HL-60 (cell line): ENCODE measurements around the gene NRXN3.

ENCODE experiments used
- GABPA ChIP-seq: IDR thresholded peaks from 2 replicates; pipeline ENCODE4 v1.6.1; 2012; ENCODE audit warnings: low read depth
- POLR2AphosphoS5 ChIP-seq: IDR thresholded peaks from 2 replicates; pipeline ENCODE4 v1.6.1; 2012; ENCODE audit warnings: low read depth
- SPI1 ChIP-seq: IDR thresholded peaks from 2 replicates; pipeline ENCODE4 v1.6.1; 2012; ENCODE audit warnings: low read depth, mild to moderate bottlenecking, borderline replicate concordance
- TF ChIP-seq, protein P1 (sequence below): IDR thresholded peaks from one replicate; pipeline ENCODE4 v1.5.1; 2011; ENCODE audit warnings: low read length, control low read depth, inconsistent platforms; ENCODE audit not compliant: insufficient read depth
- TF ChIP-seq, protein P2 (sequence below): IDR thresholded peaks from 2 replicates; pipeline ENCODE4 v1.6.1; 2012; ENCODE audit warnings: low read depth; ENCODE audit not compliant: insufficient replicate concordance

DNA sequence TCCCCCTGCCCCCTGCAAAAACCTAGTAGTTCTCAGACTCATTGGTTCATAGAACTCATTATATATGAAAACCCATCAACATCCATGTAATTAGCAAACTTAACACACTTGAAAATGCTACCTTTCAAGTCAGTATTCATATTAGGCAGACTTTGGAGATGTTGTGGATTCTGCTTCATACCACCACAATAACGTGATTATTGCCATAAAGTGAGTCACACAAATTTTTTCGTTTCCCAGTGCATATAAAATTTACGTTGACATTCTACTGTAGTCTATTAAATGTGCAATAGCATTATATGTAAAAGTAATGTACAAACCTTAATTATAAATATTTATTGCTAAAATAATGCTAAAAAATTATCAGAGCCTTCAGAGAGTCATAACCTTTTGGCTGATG, 1387.1 kb downstream of the NRXN3 start:
- TF ChIP-seq, protein P1, sequence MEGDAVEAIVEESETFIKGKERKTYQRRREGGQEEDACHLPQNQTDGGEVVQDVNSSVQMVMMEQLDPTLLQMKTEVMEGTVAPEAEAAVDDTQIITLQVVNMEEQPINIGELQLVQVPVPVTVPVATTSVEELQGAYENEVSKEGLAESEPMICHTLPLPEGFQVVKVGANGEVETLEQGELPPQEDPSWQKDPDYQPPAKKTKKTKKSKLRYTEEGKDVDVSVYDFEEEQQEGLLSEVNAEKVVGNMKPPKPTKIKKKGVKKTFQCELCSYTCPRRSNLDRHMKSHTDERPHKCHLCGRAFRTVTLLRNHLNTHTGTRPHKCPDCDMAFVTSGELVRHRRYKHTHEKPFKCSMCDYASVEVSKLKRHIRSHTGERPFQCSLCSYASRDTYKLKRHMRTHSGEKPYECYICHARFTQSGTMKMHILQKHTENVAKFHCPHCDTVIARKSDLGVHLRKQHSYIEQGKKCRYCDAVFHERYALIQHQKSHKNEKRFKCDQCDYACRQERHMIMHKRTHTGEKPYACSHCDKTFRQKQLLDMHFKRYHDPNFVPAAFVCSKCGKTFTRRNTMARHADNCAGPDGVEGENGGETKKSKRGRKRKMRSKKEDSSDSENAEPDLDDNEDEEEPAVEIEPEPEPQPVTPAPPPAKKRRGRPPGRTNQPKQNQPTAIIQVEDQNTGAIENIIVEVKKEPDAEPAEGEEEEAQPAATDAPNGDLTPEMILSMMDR: no peak
- TF ChIP-seq, protein P2, sequence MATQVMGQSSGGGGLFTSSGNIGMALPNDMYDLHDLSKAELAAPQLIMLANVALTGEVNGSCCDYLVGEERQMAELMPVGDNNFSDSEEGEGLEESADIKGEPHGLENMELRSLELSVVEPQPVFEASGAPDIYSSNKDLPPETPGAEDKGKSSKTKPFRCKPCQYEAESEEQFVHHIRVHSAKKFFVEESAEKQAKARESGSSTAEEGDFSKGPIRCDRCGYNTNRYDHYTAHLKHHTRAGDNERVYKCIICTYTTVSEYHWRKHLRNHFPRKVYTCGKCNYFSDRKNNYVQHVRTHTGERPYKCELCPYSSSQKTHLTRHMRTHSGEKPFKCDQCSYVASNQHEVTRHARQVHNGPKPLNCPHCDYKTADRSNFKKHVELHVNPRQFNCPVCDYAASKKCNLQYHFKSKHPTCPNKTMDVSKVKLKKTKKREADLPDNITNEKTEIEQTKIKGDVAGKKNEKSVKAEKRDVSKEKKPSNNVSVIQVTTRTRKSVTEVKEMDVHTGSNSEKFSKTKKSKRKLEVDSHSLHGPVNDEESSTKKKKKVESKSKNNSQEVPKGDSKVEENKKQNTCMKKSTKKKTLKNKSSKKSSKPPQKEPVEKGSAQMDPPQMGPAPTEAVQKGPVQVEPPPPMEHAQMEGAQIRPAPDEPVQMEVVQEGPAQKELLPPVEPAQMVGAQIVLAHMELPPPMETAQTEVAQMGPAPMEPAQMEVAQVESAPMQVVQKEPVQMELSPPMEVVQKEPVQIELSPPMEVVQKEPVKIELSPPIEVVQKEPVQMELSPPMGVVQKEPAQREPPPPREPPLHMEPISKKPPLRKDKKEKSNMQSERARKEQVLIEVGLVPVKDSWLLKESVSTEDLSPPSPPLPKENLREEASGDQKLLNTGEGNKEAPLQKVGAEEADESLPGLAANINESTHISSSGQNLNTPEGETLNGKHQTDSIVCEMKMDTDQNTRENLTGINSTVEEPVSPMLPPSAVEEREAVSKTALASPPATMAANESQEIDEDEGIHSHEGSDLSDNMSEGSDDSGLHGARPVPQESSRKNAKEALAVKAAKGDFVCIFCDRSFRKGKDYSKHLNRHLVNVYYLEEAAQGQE: no peak
- TF ChIP-seq POLR2AphosphoS5: no peak
- no peak for TF ChIP-seq SPI1
- no peak for TF ChIP-seq GABPA
